Measurements from ENCODE around the gene PURB.
A peak's percentile ranks its signal among the peaks of the same experiment; 100 is the strongest.

Gene PURB

GRCh38 chr7:44891372-44891771, 6.0 kb upstream of the PURB start:
- TF ChIP-seq, protein P1, sequence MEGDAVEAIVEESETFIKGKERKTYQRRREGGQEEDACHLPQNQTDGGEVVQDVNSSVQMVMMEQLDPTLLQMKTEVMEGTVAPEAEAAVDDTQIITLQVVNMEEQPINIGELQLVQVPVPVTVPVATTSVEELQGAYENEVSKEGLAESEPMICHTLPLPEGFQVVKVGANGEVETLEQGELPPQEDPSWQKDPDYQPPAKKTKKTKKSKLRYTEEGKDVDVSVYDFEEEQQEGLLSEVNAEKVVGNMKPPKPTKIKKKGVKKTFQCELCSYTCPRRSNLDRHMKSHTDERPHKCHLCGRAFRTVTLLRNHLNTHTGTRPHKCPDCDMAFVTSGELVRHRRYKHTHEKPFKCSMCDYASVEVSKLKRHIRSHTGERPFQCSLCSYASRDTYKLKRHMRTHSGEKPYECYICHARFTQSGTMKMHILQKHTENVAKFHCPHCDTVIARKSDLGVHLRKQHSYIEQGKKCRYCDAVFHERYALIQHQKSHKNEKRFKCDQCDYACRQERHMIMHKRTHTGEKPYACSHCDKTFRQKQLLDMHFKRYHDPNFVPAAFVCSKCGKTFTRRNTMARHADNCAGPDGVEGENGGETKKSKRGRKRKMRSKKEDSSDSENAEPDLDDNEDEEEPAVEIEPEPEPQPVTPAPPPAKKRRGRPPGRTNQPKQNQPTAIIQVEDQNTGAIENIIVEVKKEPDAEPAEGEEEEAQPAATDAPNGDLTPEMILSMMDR (IDR thresholded peaks at IDR 0.05; ENCODE audit: insufficient read depth, low read length, poor library complexity, severe bottlenecking): no peak
- Histone ChIP-seq H3K27me3 (replicated peaks; ENCODE audit: control insufficient read depth, insufficient read depth, low read length) (no peaks in the 10 kb centered on the region), H3K4me3 (replicated peaks; ENCODE audit: low read depth, low read length) (no peak overlapping the region), H3K36me3 (ENCODE audit: control insufficient read depth, insufficient read depth, low read length) (no peaks in the 10 kb centered on the region)
- no peak for DNase-seq (ENCODE audit: extremely low read depth, insufficient read length)

DNA sequence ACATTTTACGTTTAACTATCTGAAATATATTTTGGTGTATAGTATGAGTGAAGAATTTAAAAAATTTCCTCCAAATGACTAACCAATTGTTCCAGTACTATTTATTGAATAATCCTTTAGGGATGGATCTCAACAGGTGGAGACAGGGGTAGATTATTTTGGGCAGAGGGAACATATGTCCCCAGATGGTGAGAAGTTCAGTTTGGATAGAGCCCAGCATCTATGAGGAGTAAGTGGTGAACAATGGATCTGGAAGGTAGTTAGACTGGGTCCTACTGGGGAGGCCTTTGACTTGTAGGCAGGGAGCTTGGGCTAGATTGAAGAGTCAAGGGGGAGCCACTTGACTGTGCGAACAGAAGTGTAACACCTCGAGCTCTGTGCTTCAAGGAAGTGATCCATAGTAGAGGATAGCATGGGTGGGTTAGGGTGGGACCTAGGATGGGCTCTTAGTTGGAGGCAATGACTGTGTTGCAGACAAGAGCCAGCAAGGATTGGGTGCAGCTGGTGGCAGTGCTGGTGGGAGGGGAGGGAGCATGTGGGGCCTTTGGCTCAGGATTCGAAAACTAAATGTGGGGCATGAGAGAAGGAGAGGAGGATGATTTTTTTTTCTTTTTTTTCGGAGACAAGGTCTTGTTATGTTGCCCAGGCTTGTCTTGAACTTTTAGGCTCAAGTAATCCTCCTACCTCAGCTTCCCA, 3.9 kb upstream of the PURB start:
- H3K27me3 ChIP-seq (replicated peaks; ENCODE audit: control insufficient read depth, insufficient read depth, low read length): no peaks in the 10 kb centered on the region
- no peak overlapping the region for H3K4me3 ChIP-seq (replicated peaks; ENCODE audit: low read depth, low read length)
- TF ChIP-seq, protein P1 (IDR thresholded peaks at IDR 0.05; ENCODE audit: insufficient read depth, low read length, poor library complexity, severe bottlenecking): no peak
- no peaks in the 10 kb centered on the region for H3K36me3 ChIP-seq (ENCODE audit: control insufficient read depth, insufficient read depth, low read length)
- no peak for DNase-seq (ENCODE audit: extremely low read depth, insufficient read length)

DNA sequence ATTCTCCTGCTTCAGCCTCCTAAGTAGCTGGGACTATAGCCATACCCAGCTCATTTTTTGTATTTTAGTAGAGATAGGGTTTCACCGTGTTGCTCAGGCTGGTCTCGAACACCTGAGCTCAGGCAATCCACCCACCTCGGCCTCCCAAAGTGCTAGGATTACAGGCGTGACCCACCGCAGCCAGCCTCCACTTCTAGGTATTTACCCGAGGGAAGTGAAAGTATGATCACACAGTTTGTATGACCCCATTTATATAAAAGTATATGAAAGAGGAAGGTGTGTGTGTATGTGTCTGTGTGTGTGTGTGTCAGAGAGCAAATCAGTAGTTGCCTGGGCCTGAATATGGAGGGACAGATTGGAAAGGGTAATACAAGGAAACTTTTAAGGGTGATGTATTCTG, 2.0 kb upstream of the PURB start:
- peak; percentile 48 for DNase-seq (ENCODE audit: extremely low read depth, insufficient read length)
- Histone ChIP-seq H3K4me3 (replicated peaks; ENCODE audit: low read depth, low read length) (no peak overlapping the region), H3K36me3 (ENCODE audit: control insufficient read depth, insufficient read depth, low read length) (no peaks in the 10 kb centered on the region; the same call in 1 of the 2 replicates), H3K27me3 (replicated peaks; ENCODE audit: control insufficient read depth, insufficient read depth, low read length) (no peaks in the 10 kb centered on the region)
- TF ChIP-seq, protein P1 (IDR thresholded peaks at IDR 0.05; ENCODE audit: insufficient read depth, low read length, poor library complexity, severe bottlenecking): no peak

- H3K36me3 ChIP-seq (ENCODE audit: control insufficient read depth, insufficient read depth, low read length): no peaks in the 10 kb centered on the region; the same call in 1 of the 2 replicates
- H3K4me3 ChIP-seq (replicated peaks; ENCODE audit: low read depth, low read length): peak overlapping the region; percentile 91
- TF ChIP-seq, protein P1 (IDR thresholded peaks at IDR 0.05; ENCODE audit: insufficient read depth, low read length, poor library complexity, severe bottlenecking): no peak
- no peaks in the 10 kb centered on the region for H3K27me3 ChIP-seq (replicated peaks; ENCODE audit: control insufficient read depth, insufficient read depth, low read length)
- peak; percentile 78 for DNase-seq (ENCODE audit: extremely low read depth, insufficient read length)
These were observed 523 bp downstream of the PURB start for GRCh38 chr7:44884621-44885393.

DNA sequence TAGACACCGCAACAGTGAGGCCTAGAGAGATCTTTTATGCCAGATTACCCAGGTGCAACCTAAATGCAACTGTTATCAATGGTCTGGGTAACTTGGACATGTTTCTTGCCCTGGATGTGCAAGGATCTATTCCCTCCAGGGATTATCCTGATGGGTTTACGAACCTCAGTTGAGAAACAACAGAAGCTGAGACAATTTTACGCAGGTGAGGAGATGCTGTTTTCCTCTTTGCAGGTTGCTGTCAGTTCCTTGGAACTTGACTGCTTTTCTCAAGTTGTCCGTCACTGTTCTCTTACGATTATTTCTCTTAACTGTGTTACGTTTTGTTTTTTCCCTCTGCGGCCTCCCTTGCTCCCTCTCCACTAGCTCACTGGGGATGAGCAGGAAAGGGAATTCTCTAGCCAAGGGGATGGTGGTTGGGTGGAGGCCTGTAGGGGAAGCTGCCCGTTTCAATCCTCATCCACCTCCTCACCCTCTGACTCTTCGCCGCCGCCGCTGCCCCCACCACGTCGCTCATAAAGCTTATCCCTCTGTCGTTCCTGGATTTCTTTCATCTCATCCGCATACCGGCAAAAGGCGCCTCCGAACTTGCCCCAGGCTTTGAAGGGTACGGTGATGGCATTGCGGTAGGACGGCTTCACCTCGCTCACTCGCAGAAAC, 1.2 kb downstream of the PURB start:
- Histone ChIP-seq H3K4me3 (replicated peaks; ENCODE audit: low read depth, low read length) (peak overlapping the region; percentile 91), H3K36me3 (ENCODE audit: control insufficient read depth, insufficient read depth, low read length) (no peaks in the 10 kb centered on the region; the same call in 1 of the 2 replicates), H3K27me3 (replicated peaks; ENCODE audit: control insufficient read depth, insufficient read depth, low read length) (no peaks in the 10 kb centered on the region)
- no peak for DNase-seq (ENCODE audit: extremely low read depth, insufficient read length)
- TF ChIP-seq, protein P1 (IDR thresholded peaks at IDR 0.05; ENCODE audit: insufficient read depth, low read length, poor library complexity, severe bottlenecking): no peak

All from GM06990 (cell line).